ENCODE data around the gene WDR46. TPM values are rescaled to one million over a fixed set of nuclear protein-coding genes. Genes with fewer than 3 reads are reported as not detected.

The WDR46 gene
- total and polyA plus RNA-seq, 2 of the 13 experiments (the other 11 are each of a cell fraction or from before 2014, with no cell fraction given) = 47.4 to 105 TPM

DNA sequence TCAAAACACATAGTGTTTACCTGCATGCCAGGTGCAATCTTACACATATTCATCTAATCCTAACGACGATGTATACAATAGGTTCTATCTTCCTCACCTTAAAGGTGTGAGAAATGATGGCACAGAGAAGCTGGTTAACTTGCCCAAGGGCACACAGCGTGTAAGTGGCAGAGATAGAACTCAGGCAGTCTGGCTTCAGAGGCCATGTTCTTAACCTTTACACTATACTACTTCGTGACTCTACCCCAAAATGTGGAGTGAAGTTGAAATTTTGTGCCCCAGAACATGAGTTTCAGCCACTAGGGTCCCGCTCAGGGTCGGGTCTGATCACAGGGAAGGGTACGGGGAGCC lies 17.9 kb downstream of the WDR46 start (continued):
- TF ChIP-seq RNF219 (CRISPR knock-in tag; IDR thresholded peaks at IDR 0.05) (peak; percentile 76; the same call in 1 of the 2 replicates), RCOR2 (CRISPR knock-in tag; IDR thresholded peaks at IDR 0.05) (peak; percentile 78), ZFP36 (IDR thresholded peaks at IDR 0.05; ENCODE audit: borderline replicate concordance, low read depth, low read length, partially characterized antibody) (peak; percentile 72), ATRX (CRISPR knock-in tag; IDR thresholded peaks at IDR 0.05; ENCODE audit: borderline replicate concordance) (no peak), REL (CRISPR knock-in tag; conservative IDR thresholded peaks at IDR 0.05) (0 out of 2 replicates have a peak, but pooled peaks have one; percentile 25), AFF4 (CRISPR knock-in tag; IDR thresholded peaks at IDR 0.05) (no peak), RBAK (CRISPR knock-in tag; IDR thresholded peaks at IDR 0.05) (peak; percentile 59; the same call in 1 of the 2 replicates), ZNF260 (CRISPR knock-in tag; IDR thresholded peaks at IDR 0.05; ENCODE audit: borderline replicate concordance, low read depth) (no peak), CHD4 (IDR thresholded peaks at IDR 0.05; ENCODE audit: borderline replicate concordance, low read length) (peak; percentile 41; the same call in 1 of the 2 replicates), MTF1 (CRISPR knock-in tag; IDR thresholded peaks at IDR 0.05) (no peak; the same call in 1 of the 2 replicates), TSC22D2 (CRISPR knock-in tag; IDR thresholded peaks at IDR 0.05; ENCODE audit: borderline replicate concordance) (no peak), ZNF792 (CRISPR knock-in tag; IDR thresholded peaks at IDR 0.05) (0 out of 2 replicates have a peak, but pooled peaks have one; percentile 1), CBX5 (CRISPR knock-in tag; IDR thresholded peaks at IDR 0.05; ENCODE audit: borderline replicate concordance) (no peak)
- TF ChIP-seq, protein P1, sequence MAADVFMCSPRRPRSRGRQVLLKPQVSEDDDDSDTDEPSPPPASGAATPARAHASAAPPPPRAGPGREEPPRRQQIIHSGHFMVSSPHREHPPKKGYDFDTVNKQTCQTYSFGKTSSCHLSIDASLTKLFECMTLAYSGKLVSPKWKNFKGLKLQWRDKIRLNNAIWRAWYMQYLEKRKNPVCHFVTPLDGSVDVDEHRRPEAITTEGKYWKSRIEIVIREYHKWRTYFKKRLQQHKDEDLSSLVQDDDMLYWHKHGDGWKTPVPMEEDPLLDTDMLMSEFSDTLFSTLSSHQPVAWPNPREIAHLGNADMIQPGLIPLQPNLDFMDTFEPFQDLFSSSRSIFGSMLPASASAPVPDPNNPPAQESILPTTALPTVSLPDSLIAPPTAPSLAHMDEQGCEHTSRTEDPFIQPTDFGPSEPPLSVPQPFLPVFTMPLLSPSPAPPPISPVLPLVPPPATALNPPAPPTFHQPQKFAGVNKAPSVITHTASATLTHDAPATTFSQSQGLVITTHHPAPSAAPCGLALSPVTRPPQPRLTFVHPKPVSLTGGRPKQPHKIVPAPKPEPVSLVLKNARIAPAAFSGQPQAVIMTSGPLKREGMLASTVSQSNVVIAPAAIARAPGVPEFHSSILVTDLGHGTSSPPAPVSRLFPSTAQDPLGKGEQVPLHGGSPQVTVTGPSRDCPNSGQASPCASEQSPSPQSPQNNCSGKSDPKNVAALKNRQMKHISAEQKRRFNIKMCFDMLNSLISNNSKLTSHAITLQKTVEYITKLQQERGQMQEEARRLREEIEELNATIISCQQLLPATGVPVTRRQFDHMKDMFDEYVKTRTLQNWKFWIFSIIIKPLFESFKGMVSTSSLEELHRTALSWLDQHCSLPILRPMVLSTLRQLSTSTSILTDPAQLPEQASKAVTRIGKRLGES (CRISPR knock-in tag; IDR thresholded peaks at IDR 0.05; ENCODE audit: borderline replicate concordance) = peak; percentile 1; the same call in 1 of the 2 replicates
- TF ChIP-seq, protein P2, sequence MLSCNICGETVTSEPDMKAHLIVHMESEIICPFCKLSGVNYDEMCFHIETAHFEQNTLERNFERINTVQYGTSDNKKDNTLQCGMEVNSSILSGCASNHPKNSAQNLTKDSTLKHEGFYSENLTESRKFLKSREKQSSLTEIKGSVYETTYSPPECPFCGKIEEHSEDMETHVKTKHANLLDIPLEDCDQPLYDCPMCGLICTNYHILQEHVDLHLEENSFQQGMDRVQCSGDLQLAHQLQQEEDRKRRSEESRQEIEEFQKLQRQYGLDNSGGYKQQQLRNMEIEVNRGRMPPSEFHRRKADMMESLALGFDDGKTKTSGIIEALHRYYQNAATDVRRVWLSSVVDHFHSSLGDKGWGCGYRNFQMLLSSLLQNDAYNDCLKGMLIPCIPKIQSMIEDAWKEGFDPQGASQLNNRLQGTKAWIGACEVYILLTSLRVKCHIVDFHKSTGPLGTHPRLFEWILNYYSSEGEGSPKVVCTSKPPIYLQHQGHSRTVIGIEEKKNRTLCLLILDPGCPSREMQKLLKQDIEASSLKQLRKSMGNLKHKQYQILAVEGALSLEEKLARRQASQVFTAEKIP (CRISPR knock-in tag; IDR thresholded peaks at IDR 0.05; ENCODE audit: borderline replicate concordance) = no peak
